DOHH2 (cell line): ENCODE data around the gene TCHHL1.

Experiments used
- H3F3A ChIP-seq: fragments of 200-600 bp; sonication (generic), shearing (Covaris generic); 2 replicates; pipeline ENCODE4 v1.6.0; 2016; ENCODE audit warnings: antibody characterized with exemption, mild to moderate bottlenecking; ENCODE audit not compliant: control insufficient read depth, insufficient read depth
- H3K27ac ChIP-seq: fragments of 200-600 bp; sonication (generic); 2 replicates; pipeline ENCODE4 v1.5.1; 2014; ENCODE audit warnings: low read depth, mild to moderate bottlenecking, low read length, moderate library complexity
- H3K27me3 ChIP-seq: fragments of 200-600 bp; sonication (generic); 2 replicates; pipeline ENCODE4 v1.6.1; 2014; ENCODE audit warnings: mild to moderate bottlenecking, low read length, mixed read lengths; ENCODE audit not compliant: control insufficient read depth
- H3K36me3 ChIP-seq: fragments of 200-600 bp; sonication (generic); 2 replicates; pipeline ENCODE4 v1.6.1; 2014; ENCODE audit warnings: mild to moderate bottlenecking, low read length, moderate library complexity, mixed read lengths; ENCODE audit not compliant: control insufficient read depth
- H3K4me1 ChIP-seq: fragments of 200-600 bp; sonication (generic); 2 replicates; pipeline ENCODE4 v1.6.1; 2014; ENCODE audit warnings: mild to moderate bottlenecking, low read length, mixed read lengths; ENCODE audit not compliant: control insufficient read depth
- H3K4me2 ChIP-seq: fragments of 200-600 bp; sonication (generic); 2 replicates; pipeline ENCODE4 v1.6.0; 2014; ENCODE audit warnings: mild to moderate bottlenecking, low read length, moderate library complexity
- H3K4me3 ChIP-seq: fragments of 200-600 bp; sonication (generic); 2 replicates; pipeline ENCODE4 v1.5.1; 2014; ENCODE audit warnings: mild to moderate bottlenecking, low read length, mixed read lengths
- H3K79me2 ChIP-seq: fragments of 200-600 bp; sonication (generic); 2 replicates; pipeline ENCODE4 v1.6.1; 2014; ENCODE audit warnings: mild to moderate bottlenecking, low read length, mixed read lengths; ENCODE audit not compliant: control insufficient read depth
- H3K9me2 ChIP-seq: fragments of 200-600 bp; sonication (generic); replicated peaks from 2 replicates; pipeline ENCODE4 v1.6.1; 2014; ENCODE audit warnings: mild to moderate bottlenecking, low read length, mixed read lengths; ENCODE audit not compliant: control insufficient read depth
- H3K9me3 ChIP-seq: fragments of 200-600 bp; sonication (generic); 2 replicates; pipeline ENCODE4 v1.6.1; 2014; ENCODE audit warnings: antibody characterized with exemption, low read length, mixed read lengths; ENCODE audit not compliant: control insufficient read depth, insufficient read depth
- H4K20me1 ChIP-seq: fragments of 200-600 bp; sonication (generic); 2 replicates; pipeline ENCODE4 v1.6.0; 2014; ENCODE audit warnings: low read depth, mild to moderate bottlenecking, antibody characterized with exemption, low read length, moderate library complexity; ENCODE audit not compliant: control insufficient read depth, insufficient read depth
- EZH2phosphoT487 ChIP-seq: fragments of 200-600 bp; sonication (generic); IDR thresholded peaks from 2 replicates; pipeline ENCODE4 v1.6.1; 2017; ENCODE audit warnings: borderline replicate concordance, mild to moderate bottlenecking, antibody characterized with exemption, low read length, moderate library complexity, mixed read lengths
- TF ChIP-seq, protein P1 (sequence below): fragments of 200-600 bp; sonication (generic); IDR thresholded peaks from one replicate; pipeline ENCODE4 v1.5.1; 2014; ENCODE audit warnings: antibody characterized with exemption, mild to moderate bottlenecking, low read depth, low read length; ENCODE audit not compliant: poor library complexity, severe bottlenecking

The TCHHL1 gene

DNA sequence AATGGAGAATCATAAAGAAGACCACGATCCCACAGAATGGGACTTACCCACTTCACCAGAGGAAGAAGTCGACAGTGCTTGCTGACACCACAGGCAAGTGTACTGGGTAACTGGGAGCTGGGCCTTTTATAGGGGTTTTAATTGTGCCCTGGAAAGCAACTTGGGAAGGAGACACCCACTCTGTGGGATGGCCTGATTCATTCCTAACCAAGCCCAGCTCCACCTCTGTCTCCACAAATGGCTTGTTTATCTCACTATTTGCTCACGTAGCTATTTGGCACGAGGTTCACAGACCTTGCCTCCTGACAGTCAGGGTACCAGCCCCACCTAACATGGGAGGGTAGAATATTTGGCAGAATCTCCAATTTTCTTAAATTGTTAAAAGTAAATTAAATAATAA lies 26.5 kb upstream of the TCHHL1 start, which contains the start of gene TCHH:
Gene TCHH (minus strand): TSS at position 101 of the 400 bp plus-strand sequence. CDS start 1,364 bp downstream, outside the sequence.
- Histone ChIP-seq H3K27me3 (peaks cover 63% of the 10 kb centered on the region), H3K9me3 (peaks cover 16% of the 10 kb centered on the region), H3K36me3 (no peaks in the 10 kb centered on the region), H3K4me1 (peaks cover 27% of the 10 kb centered on the region), H3K9me2 (no peaks in the 10 kb centered on the region), H4K20me1 (no peaks in the 10 kb centered on the region), H3F3A (0 out of 2 replicates have a peak, but pooled peaks cover 2% of the 10 kb centered on the region), H3K4me2 (no peak within 1 kb of the TSS), H3K4me3 (no peak within 1 kb of the TSS), H3K27ac (no peak within 1 kb of the TSS), H3K79me2 (no peaks in the 10 kb centered on the region)
- no peak for TF ChIP-seq EZH2phosphoT487
- TF ChIP-seq, protein P1, sequence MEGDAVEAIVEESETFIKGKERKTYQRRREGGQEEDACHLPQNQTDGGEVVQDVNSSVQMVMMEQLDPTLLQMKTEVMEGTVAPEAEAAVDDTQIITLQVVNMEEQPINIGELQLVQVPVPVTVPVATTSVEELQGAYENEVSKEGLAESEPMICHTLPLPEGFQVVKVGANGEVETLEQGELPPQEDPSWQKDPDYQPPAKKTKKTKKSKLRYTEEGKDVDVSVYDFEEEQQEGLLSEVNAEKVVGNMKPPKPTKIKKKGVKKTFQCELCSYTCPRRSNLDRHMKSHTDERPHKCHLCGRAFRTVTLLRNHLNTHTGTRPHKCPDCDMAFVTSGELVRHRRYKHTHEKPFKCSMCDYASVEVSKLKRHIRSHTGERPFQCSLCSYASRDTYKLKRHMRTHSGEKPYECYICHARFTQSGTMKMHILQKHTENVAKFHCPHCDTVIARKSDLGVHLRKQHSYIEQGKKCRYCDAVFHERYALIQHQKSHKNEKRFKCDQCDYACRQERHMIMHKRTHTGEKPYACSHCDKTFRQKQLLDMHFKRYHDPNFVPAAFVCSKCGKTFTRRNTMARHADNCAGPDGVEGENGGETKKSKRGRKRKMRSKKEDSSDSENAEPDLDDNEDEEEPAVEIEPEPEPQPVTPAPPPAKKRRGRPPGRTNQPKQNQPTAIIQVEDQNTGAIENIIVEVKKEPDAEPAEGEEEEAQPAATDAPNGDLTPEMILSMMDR = no peak

DNA sequence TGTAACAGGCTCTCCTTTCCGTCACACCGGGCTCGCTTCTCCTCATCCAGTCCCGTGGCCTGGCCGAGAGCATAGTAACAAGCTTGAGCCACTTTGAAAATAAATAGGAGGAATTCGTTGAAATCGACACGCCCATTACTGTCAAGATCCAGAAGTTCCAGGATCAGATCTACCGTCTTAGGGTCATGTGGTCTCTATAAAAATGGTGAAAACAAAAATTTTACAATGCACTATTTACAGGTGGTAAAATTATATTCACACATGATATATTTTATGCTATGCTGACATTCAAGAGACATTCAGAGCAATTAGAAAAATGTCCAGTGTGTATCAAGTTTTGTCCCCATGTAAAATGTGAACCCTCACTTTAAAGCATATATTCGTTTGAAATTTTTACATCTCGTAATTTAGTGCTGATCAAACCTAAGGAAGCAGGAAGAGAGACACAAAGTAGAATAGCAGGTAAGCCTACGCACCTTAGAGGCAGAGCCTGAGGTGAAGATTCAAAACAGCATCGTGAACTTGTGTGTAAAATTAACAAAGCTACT lies 24.1 kb upstream of the TCHHL1 start:
- TF ChIP-seq, protein P1 = no peak
- no peak for TF ChIP-seq EZH2phosphoT487
- H4K20me1 ChIP-seq = no peaks in the 10 kb centered on the region
- H3K4me1 ChIP-seq = peaks cover 27% of the 10 kb centered on the region
- H3F3A ChIP-seq = 0 out of 2 replicates have a peak, but pooled peaks cover 2% of the 10 kb centered on the region
- H3K27ac ChIP-seq = no peak overlapping the region
- peak overlapping the region; percentile 76 for H3K4me3 ChIP-seq
- H3K27me3 ChIP-seq = peaks cover 65% of the 10 kb centered on the region
- H3K9me3 ChIP-seq = peaks cover 19% of the 10 kb centered on the region
- H3K9me2 ChIP-seq = no peaks in the 10 kb centered on the region
- H3K36me3 ChIP-seq = no peaks in the 10 kb centered on the region
- no peaks in the 10 kb centered on the region for H3K79me2 ChIP-seq
- peak overlapping the region; percentile 90 for H3K4me2 ChIP-seq

DNA sequence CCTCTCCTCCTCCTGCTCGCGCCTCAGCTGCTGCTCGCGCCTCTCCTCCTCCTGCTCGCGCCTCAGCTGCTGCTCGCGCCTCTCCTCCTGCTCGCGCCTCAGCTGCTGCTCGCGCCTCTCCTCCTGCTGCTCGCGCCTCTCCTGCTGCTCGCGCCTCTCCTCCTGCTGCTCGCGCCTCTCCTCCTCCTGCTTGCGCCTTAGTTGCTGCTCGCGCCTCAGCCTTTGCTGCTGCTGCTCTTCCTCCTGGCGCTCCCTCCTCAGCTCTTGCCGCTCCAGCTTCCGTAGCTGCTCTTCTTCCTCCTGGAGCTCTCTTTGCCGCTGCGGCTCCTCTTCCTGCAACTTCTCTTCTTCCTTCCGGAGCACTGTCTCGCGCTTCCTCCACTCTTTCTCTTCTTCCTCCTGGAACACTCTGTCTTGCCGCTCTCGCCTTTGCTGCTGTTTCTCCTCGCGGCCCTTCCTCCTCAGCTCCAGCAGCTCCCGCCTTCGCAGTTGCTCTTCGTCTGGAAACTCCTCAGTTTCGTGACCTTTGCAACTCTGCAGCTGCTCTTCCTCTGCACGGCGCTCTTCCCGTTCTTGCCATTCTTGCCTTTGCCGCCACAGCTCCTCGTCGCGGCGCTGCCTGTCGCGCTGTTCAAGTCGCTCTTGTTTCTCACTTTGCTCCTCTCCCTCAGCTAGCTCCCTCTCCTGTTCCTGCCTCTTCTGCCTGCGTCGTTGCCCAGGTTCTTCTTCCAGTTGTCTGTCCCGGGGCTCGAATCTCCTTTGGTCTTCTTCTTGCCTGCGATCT lies 23.4 kb upstream of the TCHHL1 start:
- peaks cover 27% of the 10 kb centered on the region for H3K4me1 ChIP-seq
- peak overlapping the region; percentile 90 for H3K4me2 ChIP-seq
- H3K36me3 ChIP-seq = no peaks in the 10 kb centered on the region
- no peaks in the 10 kb centered on the region for H3K9me2 ChIP-seq
- H3K79me2 ChIP-seq = no peaks in the 10 kb centered on the region
- 0 out of 2 replicates have a peak, but pooled peaks cover 2% of the 10 kb centered on the region for H3F3A ChIP-seq
- peak overlapping the region; percentile 76 for H3K4me3 ChIP-seq
- TF ChIP-seq, protein P1 = no peak
- peaks cover 19% of the 10 kb centered on the region for H3K9me3 ChIP-seq
- peaks cover 63% of the 10 kb centered on the region for H3K27me3 ChIP-seq
- no peaks in the 10 kb centered on the region for H4K20me1 ChIP-seq
- no peak overlapping the region for H3K27ac ChIP-seq
